Stimulated activated CD4-positive, alpha-beta T cell treated with anti-CD3 and anti-CD28 coated beads, Interleukin-1b, Interleukin-23, amount 100 ng/mL, for 1 hour (primary cell): ENCODE results near the gene PRRT1B.

Experiments used
- DNase-seq, 2 donors: peaks; one replicate each; pipeline ENCODE4 v3.0.0-alpha.2; 2020; ENCODE audit warnings: low read depth in 2 of 2

PRRT1B gene

GRCh38 chr9:131595696-131596429, 50.5 kb downstream of the PRRT1B start:
- DNase-seq = no peak

GRCh38 chr9:131596430-131596743, 51.1 kb downstream of the PRRT1B start:
- DNase-seq = no peak

- DNase-seq = no peak
These were observed 51.9 kb downstream of the PRRT1B start for GRCh38 chr9:131597246-131597645.

GRCh38 chr9:131598121-131598520, 52.8 kb downstream of the PRRT1B start:
- DNase-seq = no peak

- no peak for DNase-seq
These were observed 56.4 kb downstream of the PRRT1B start for GRCh38 chr9:131601683-131602181.

GRCh38 chr9:131603199-131603598, 57.9 kb downstream of the PRRT1B start:
- DNase-seq = no peak

- DNase-seq = no peak
These were observed 58.6 kb downstream of the PRRT1B start for GRCh38 chr9:131603711-131604439.

- no peak for DNase-seq
These were observed 60.7 kb downstream of the PRRT1B start for GRCh38 chr9:131605770-131606590.

- DNase-seq = no peak
These were observed 61.7 kb downstream of the PRRT1B start for GRCh38 chr9:131606896-131607567.

- no peak for DNase-seq
These were observed 62.3 kb downstream of the PRRT1B start for GRCh38 chr9:131607591-131607990.

- no peak for DNase-seq
These were observed 63.2 kb downstream of the PRRT1B start for GRCh38 chr9:131608493-131609037.
